Glomerular visceral epithelial cell (primary cell): ENCODE data around the gene DLGAP3.

ENCODE experiments used
- DNase-seq: peaks from one replicate; pipeline ENCODE4 v3.0.0-alpha.2; 2016; ENCODE audit errors: extremely low spot score

DLGAP3 gene

GRCh38 chr1:34928066-34928696 lies 1.3 kb downstream of the DLGAP3 start:
- no peak for DNase-seq

- DNase-seq = no peak
Measured at GRCh38 chr1:34927316-34927715, 2.1 kb downstream of the DLGAP3 start.

GRCh38 chr1:34926894-34927293 lies 2.6 kb downstream of the DLGAP3 start:
- no peak for DNase-seq

GRCh38 chr1:34926156-34926555 lies 3.3 kb downstream of the DLGAP3 start:
- DNase-seq = no peak

- DNase-seq = no peak
Measured at GRCh38 chr1:34925730-34926129, 3.7 kb downstream of the DLGAP3 start.

- DNase-seq = peak; percentile 66
Measured at GRCh38 chr1:34924759-34925555, 4.5 kb downstream of the DLGAP3 start.

- no peak for DNase-seq
Measured at GRCh38 chr1:34923490-34923889, 6.0 kb downstream of the DLGAP3 start.

- no peak for DNase-seq
Measured at GRCh38 chr1:34918977-34919561, 10.4 kb downstream of the DLGAP3 start.

GRCh38 chr1:34918386-34918976 lies 11.0 kb downstream of the DLGAP3 start:
- DNase-seq = no peak

- no peak for DNase-seq
Measured at GRCh38 chr1:34917017-34917416, 12.4 kb downstream of the DLGAP3 start.

- DNase-seq = no peak
Measured at GRCh38 chr1:34916104-34916503, 13.3 kb downstream of the DLGAP3 start.

GRCh38 chr1:34915521-34915920 lies 13.9 kb downstream of the DLGAP3 start:
- no peak for DNase-seq

- DNase-seq = no peak
Measured at GRCh38 chr1:34914958-34915357, 14.5 kb downstream of the DLGAP3 start.

GRCh38 chr1:34911465-34911864 lies 18.0 kb downstream of the DLGAP3 start:
- DNase-seq = no peak

GRCh38 chr1:34910425-34910824 lies 19.0 kb downstream of the DLGAP3 start:
- DNase-seq = no peak

- no peak for DNase-seq
Measured at GRCh38 chr1:34908369-34908768, 21.1 kb downstream of the DLGAP3 start.

- no peak for DNase-seq
Measured at GRCh38 chr1:34907487-34908090, 21.9 kb downstream of the DLGAP3 start.

GRCh38 chr1:34906756-34907155 lies 22.7 kb downstream of the DLGAP3 start:
- DNase-seq = no peak

GRCh38 chr1:34906222-34906621 lies 23.2 kb downstream of the DLGAP3 start:
- DNase-seq = no peak

GRCh38 chr1:34905098-34905459 lies 24.4 kb downstream of the DLGAP3 start:
- DNase-seq = no peak

- no peak for DNase-seq
Measured at GRCh38 chr1:34904236-34905097, 25.0 kb downstream of the DLGAP3 start.
